HL-60 (cell line): ENCODE measurements around the gene SCAMP2.

Experiments used
- CTCF ChIP-seq: IDR thresholded peaks from one replicate; pipeline ENCODE4 v1.5.1; 2011; ENCODE audit warnings: low read length, control low read depth, inconsistent platforms; ENCODE audit not compliant: insufficient read depth
- POLR2AphosphoS5 ChIP-seq: IDR thresholded peaks from 2 replicates; pipeline ENCODE4 v1.6.1; 2012; ENCODE audit warnings: low read depth
- REST ChIP-seq: IDR thresholded peaks from 2 replicates; pipeline ENCODE4 v1.6.1; 2012; ENCODE audit warnings: low read depth; ENCODE audit not compliant: insufficient replicate concordance
- SPI1 ChIP-seq: IDR thresholded peaks from 2 replicates; pipeline ENCODE4 v1.6.1; 2012; ENCODE audit warnings: low read depth, mild to moderate bottlenecking, borderline replicate concordance

DNA sequence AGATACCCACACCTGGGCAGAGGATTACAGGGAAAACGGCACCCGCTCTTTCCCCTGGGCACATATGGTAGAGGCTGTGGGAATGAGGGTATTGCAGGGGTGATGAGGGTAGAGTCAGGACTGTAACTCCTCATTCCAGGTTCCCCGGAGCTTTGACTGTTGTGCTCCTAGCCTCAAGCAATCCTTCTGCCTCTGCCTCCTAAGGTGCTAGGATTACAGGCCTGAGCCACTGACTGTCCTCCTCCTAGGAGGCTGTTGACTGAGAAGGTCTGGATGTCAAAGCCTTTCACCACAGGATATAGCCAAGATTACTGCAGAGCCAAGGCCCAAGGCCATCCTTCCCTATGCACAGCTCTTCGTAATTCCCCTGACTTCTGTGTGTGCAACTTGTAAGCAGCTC, 15.6 kb upstream of the SCAMP2 start:
- TF ChIP-seq CTCF (no peak), POLR2AphosphoS5 (no peak), REST (no peak), SPI1 (no peak)
